Thyroid gland (tissue), 4 donors: ENCODE measurements around the gene IGFBP3. TPM values are rescaled to one million over a fixed set of nuclear protein-coding genes. Genes with fewer than 3 reads are reported as not detected.

Experiments used
- DNase-seq, 2 donors: peaks; one replicate each; pipeline ENCODE4 v3.0.0-alpha.2; 2019
- H3K27ac ChIP-seq, 3 donors: fragments of 200-600 bp; sonication (generic); 1 replicate in 2 of 3; 2 replicates in 1 of 3; pipeline ENCODE4 v1.5.1; 2016 to 2019; ENCODE audit warnings: mild to moderate bottlenecking in 1 of 3, moderate library complexity in 1 of 3
- H3K27me3 ChIP-seq: fragments of 200-600 bp; sonication (generic); one replicate; pipeline ENCODE4 v1.5.1; 2019
- H3K36me3 ChIP-seq, 2 donors: fragments of 200-600 bp; sonication (generic); one replicate each; pipeline ENCODE4 v1.5.1; 2016 to 2019
- H3K4me1 ChIP-seq, 2 donors: fragments of 200-600 bp; sonication (generic); one replicate each; pipeline ENCODE4 v1.5.1; 2017 to 2019
- H3K4me3 ChIP-seq, 3 donors: fragments of 200-600 bp; sonication (generic); replicated peaks in 1 of 3; 1 replicate in 2 of 3; 2 replicates in 1 of 3; pipeline ENCODE4 v1.5.1; 2016; ENCODE audit warnings: mild to moderate bottlenecking in 1 of 3
- H3K9me3 ChIP-seq: fragments of 200-600 bp; sonication (generic); one replicate; pipeline ENCODE4 v1.5.1; 2017
- POLR2A ChIP-seq, 2 donors: fragments of 450-650 bp; IDR thresholded peaks; one replicate each; pipeline ENCODE4 v1.6.1; 2017; ENCODE audit warnings: antibody characterized with exemption in 2 of 2, mild to moderate bottlenecking in 2 of 2, moderate library complexity in 1 of 2
- WGBS, 2 donors: methylation state at CpG; one replicate each; pipeline ENCODE4 v1.1.5; 2017; 5-methylcytosine and 5-hydroxymethylcytosine counted together
- intact Hi-C: fragments of 100-400 bp; cut with DNase I; formaldehyde crosslinking; loops from one replicate; pipeline ENCODE4 v1.15.1; 2023
- total RNA-seq, 4 donors: library from RNA; depleted of rRNA; stranded (reverse); fragments of >200 nt; gene quantifications; one replicate each; pipeline ENCODE4 v1.2.3, GENCODE V29; 2016
- TF ChIP-seq, protein P1 (sequence below), 6 experiments: fragments of 200-600 bp in 3 of 6; fragments of 450-650 bp in 3 of 6; sonication (generic) in 3 of 6; IDR thresholded peaks; one replicate each; pipeline ENCODE4 v1.5.1; 2016 to 2019; ENCODE audit warnings: antibody characterized with exemption in 6 of 6, mild to moderate bottlenecking in 2 of 6, inconsistent platforms in 1 of 6, moderate library complexity in 1 of 6

The IGFBP3 gene
- total RNA-seq, 4 donors from 2014 or later = 37.9 to 95.1 (median 58.7) TPM

DNA sequence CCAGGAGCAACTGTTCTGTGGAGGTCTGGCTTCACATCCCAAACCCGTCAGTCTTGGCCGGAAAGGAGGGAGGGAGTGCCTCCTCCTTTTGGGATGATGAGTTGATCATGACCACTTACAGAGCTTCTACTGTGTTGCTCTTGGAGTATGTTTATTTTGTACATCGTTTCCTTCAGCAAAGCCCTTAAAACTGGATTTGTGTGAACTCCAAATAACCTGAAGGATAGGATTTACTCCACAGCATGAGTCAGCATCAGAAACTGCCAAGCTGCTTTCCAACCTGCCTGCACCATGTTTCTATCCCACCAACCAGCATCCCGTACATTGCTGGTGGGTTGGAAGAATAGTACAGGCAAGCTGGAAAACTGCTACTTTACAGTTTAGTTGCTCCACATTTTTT, 51.6 kb downstream of the IGFBP3 start:
- Histone ChIP-seq H3K4me3 (no peak overlapping the region), H3K27me3 (no peaks in the 10 kb centered on the region), H3K4me1 (no peaks in the 10 kb centered on the region), H3K9me3 (no peaks in the 10 kb centered on the region), H3K27ac (no peak overlapping the region), H3K36me3 (no peaks in the 10 kb centered on the region)
- intact Hi-C loops = loop anchor here (10.0 kb wide), 1 partner anchor 715 kb away; the partner anchor contains the start of gene RAMP3
- DNase-seq = no peak
- TF ChIP-seq, protein P1, sequence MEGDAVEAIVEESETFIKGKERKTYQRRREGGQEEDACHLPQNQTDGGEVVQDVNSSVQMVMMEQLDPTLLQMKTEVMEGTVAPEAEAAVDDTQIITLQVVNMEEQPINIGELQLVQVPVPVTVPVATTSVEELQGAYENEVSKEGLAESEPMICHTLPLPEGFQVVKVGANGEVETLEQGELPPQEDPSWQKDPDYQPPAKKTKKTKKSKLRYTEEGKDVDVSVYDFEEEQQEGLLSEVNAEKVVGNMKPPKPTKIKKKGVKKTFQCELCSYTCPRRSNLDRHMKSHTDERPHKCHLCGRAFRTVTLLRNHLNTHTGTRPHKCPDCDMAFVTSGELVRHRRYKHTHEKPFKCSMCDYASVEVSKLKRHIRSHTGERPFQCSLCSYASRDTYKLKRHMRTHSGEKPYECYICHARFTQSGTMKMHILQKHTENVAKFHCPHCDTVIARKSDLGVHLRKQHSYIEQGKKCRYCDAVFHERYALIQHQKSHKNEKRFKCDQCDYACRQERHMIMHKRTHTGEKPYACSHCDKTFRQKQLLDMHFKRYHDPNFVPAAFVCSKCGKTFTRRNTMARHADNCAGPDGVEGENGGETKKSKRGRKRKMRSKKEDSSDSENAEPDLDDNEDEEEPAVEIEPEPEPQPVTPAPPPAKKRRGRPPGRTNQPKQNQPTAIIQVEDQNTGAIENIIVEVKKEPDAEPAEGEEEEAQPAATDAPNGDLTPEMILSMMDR (IDR thresholded peaks at IDR 0.05) = no peak
- TF ChIP-seq POLR2A (IDR thresholded peaks at IDR 0.05) = no peak
- WGBS, 2 donors = 59 to 62% methylated on average over 4 of the region's 4 CpGs

DNA sequence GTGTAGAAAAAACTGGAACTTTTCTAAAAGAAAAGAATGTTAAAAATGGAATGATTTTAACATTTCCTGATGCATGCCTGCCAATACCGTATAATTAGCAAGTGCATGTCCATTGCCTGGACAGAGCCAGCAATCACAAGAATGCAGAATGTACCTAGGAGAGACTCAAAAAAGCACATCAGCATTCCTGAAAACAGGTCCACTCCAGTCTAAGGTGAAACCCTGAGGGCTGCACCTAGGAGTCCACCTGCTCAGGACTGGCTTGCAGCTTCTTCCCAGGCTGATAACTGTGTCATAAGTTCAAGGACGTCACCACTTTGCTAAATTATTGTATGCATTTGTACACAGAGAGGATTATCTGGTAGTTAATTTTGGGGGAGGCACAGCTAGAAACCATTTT, 53.6 kb downstream of the IGFBP3 start:
- no peaks in the 10 kb centered on the region for H3K27me3 ChIP-seq
- H3K4me3 ChIP-seq = no peak overlapping the region
- 51 to 77% methylated on average over 2 of the region's 2 CpGs for WGBS, 2 donors
- no peaks in the 10 kb centered on the region for H3K4me1 ChIP-seq
- H3K9me3 ChIP-seq = no peaks in the 10 kb centered on the region
- DNase-seq = no peak
- H3K36me3 ChIP-seq = no peaks in the 10 kb centered on the region
- intact Hi-C loops = loop anchor here (10.0 kb wide), 1 partner anchor 713 kb away; the partner anchor contains the start of gene RAMP3
- no peak for TF ChIP-seq POLR2A (IDR thresholded peaks at IDR 0.05)
- TF ChIP-seq, protein P1 (IDR thresholded peaks at IDR 0.05) = no peak
- no peak overlapping the region for H3K27ac ChIP-seq

DNA sequence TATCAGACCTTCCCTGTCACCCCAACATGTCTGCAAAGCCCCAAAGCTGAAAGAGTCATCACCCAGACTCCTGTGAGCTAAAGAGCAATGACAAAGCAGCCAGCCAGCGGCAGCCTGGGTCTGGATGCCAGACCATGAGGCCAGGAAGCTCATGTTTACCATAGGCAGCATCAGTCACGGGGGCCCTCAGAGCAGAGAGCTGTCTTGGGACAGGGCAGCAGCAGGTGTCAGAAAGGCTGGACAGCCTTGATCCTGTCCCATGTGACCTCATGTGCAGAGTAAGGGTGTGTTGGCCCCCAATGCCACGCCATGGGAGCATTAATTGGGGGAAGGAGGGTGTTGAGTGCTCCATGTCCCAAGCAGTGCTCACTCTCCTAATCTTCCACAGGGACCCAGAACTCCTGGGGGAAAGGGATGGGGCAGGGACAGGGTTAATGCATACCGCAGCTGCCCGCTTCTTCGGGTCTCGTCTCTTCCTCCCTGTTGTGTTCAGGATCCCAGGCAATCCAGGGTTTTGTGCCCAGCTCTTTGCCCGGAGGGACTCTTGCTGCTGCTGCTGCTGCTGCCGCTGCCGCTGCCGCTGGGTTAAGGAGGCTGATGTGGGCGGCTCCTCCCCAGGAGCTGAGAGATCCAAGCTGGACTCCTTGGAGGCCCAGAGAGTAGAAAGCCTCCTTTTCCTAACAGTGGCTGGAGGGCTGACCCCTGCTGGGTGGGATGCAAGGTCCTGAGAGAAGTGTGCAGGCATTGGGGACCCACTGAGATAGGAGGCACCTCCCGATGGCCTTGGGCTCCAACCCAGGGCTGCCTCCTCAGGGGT, 55.3 kb downstream of the IGFBP3 start:
- WGBS, 2 donors = 80 to 81% methylated on average over 9 to 11 of the region's 13 CpGs
- Histone ChIP-seq H3K9me3 (no peaks in the 10 kb centered on the region), H3K27ac (no peak overlapping the region), H3K4me1 (no peaks in the 10 kb centered on the region), H3K4me3 (no peak overlapping the region), H3K36me3 (no peaks in the 10 kb centered on the region), H3K27me3 (no peaks in the 10 kb centered on the region)
- TF ChIP-seq, protein P1 (IDR thresholded peaks at IDR 0.05) = no peak
- no peak for TF ChIP-seq POLR2A (IDR thresholded peaks at IDR 0.05)
- no peak for DNase-seq
- intact Hi-C loops = loop anchor here (10.0 kb wide), 1 partner anchor 711 kb away; the partner anchor contains the start of gene RAMP3

GRCh38 chr7:45863715-45864114, 57.4 kb downstream of the IGFBP3 start:
- no peak for DNase-seq
- intact Hi-C loops = loop anchor here (10.0 kb wide), 1 partner anchor 709 kb away; the partner anchor contains the start of gene RAMP3
- H3K4me3 ChIP-seq = no peak overlapping the region
- no peaks in the 10 kb centered on the region for H3K9me3 ChIP-seq
- no peaks in the 10 kb centered on the region for H3K27me3 ChIP-seq
- no peaks in the 10 kb centered on the region for H3K4me1 ChIP-seq
- H3K27ac ChIP-seq = no peak overlapping the region
- 62 to 76% methylated on average over 6 to 9 of the region's 9 CpGs for WGBS, 2 donors
- no peaks in the 10 kb centered on the region for H3K36me3 ChIP-seq
- TF ChIP-seq, protein P1 (IDR thresholded peaks at IDR 0.05) = no peak
- TF ChIP-seq POLR2A (IDR thresholded peaks at IDR 0.05) = no peak

Other genes starting within 250 kb of the IGFBP3 start
- gene CCDC201, start 48.2 kb downstream of the IGFBP3 start, total RNA-seq = not detected
- not detected for gene IGFBP1, start 32.8 kb downstream of the IGFBP3 start, total RNA-seq